Measurements from ENCODE around the gene CEP135. TPM values are rescaled to one million over a fixed set of nuclear protein-coding genes. Genes with fewer than 3 reads are reported as not detected.

CEP135 gene
- polyA plus RNA-seq, 1 donor from 2014 or later = 5.2 TPM

GRCh38 chr4:55907469-55907868 is 41.3 kb upstream of the CEP135 start:
- no peak overlapping the region for H3K4me2 ChIP-seq (ENCODE audit: low read length)
- no peak overlapping the region for H3K27ac ChIP-seq (ENCODE audit: low read length)
- no peak overlapping the region for H3K9ac ChIP-seq (ENCODE audit: low read length)
- TF ChIP-seq POLR2AphosphoS5 (IDR thresholded peaks at IDR 0.05) = no peak
- TF ChIP-seq, protein P1, sequence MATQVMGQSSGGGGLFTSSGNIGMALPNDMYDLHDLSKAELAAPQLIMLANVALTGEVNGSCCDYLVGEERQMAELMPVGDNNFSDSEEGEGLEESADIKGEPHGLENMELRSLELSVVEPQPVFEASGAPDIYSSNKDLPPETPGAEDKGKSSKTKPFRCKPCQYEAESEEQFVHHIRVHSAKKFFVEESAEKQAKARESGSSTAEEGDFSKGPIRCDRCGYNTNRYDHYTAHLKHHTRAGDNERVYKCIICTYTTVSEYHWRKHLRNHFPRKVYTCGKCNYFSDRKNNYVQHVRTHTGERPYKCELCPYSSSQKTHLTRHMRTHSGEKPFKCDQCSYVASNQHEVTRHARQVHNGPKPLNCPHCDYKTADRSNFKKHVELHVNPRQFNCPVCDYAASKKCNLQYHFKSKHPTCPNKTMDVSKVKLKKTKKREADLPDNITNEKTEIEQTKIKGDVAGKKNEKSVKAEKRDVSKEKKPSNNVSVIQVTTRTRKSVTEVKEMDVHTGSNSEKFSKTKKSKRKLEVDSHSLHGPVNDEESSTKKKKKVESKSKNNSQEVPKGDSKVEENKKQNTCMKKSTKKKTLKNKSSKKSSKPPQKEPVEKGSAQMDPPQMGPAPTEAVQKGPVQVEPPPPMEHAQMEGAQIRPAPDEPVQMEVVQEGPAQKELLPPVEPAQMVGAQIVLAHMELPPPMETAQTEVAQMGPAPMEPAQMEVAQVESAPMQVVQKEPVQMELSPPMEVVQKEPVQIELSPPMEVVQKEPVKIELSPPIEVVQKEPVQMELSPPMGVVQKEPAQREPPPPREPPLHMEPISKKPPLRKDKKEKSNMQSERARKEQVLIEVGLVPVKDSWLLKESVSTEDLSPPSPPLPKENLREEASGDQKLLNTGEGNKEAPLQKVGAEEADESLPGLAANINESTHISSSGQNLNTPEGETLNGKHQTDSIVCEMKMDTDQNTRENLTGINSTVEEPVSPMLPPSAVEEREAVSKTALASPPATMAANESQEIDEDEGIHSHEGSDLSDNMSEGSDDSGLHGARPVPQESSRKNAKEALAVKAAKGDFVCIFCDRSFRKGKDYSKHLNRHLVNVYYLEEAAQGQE (IDR thresholded peaks at IDR 0.05; ENCODE audit: borderline replicate concordance) = no peak
- TF ChIP-seq CTCF (IDR thresholded peaks at IDR 0.05; ENCODE audit: poor library complexity, severe bottlenecking) = no peak
- no peak for TF ChIP-seq EZH2 (IDR thresholded peaks at IDR 0.05; ENCODE audit: borderline replicate concordance, insufficient read depth, low read length, poor library complexity, severe bottlenecking)
- TF ChIP-seq RAD21 (conservative IDR thresholded peaks at IDR 0.05) = no peak
- TF ChIP-seq MXI1 (conservative IDR thresholded peaks at IDR 0.05; ENCODE audit: poor library complexity, severe bottlenecking) = no peak
- TF ChIP-seq TAF1 (IDR thresholded peaks at IDR 0.05; ENCODE audit: low read depth) = no peak
- no peak for TF ChIP-seq EP300 (conservative IDR thresholded peaks at IDR 0.05; ENCODE audit: poor library complexity, severe bottlenecking)
- TF ChIP-seq SMC3 (conservative IDR thresholded peaks at IDR 0.05; ENCODE audit: poor library complexity) = no peak
- H3K9me2 ChIP-seq (ENCODE audit: insufficient read depth, low read length) = no peaks in the 10 kb centered on the region
- H3K27me3 ChIP-seq (ENCODE audit: insufficient read depth, low read depth, low read length) = no peaks in the 10 kb centered on the region
- no peak overlapping the region for H2AFZ ChIP-seq (ENCODE audit: low read depth, low read length)
- no peaks in the 10 kb centered on the region for H3F3A ChIP-seq (ENCODE audit: insufficient read depth, low read length, poor library complexity, severe bottlenecking)
- peaks cover 1% of the 10 kb centered on the region for H3K36me3 ChIP-seq (ENCODE audit: insufficient read depth, low read length)
- H3K9me3 ChIP-seq (ENCODE audit: low read length) = no peaks in the 10 kb centered on the region
- no peak overlapping the region for H3K4me3 ChIP-seq (ENCODE audit: low read length)
- no peaks in the 10 kb centered on the region for H4K20me1 ChIP-seq (ENCODE audit: insufficient read depth)
- H3K79me2 ChIP-seq (replicated peaks; ENCODE audit: insufficient read depth, low read length) = no peaks in the 10 kb centered on the region

DNA sequence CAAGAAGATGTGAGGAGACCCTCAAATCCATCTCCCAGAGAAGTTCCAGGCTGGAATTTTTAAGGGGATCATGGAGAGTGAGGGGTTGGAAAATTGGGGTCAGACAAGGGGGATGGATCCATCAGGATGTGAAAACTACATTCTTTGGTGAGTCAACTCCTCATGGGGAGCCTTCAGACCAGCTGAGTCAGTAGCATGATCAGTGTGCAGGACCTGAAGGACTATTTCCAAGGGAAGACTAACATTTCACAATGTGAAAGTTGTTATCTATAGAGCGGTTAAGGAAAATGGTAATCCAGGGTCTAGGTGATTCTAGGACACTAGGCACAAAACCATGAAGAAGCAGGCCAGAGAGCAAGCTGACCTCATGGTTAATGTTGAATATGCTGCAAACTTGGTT is 38.6 kb upstream of the CEP135 start:
- Histone ChIP-seq H4K20me1 (ENCODE audit: insufficient read depth) (no peaks in the 10 kb centered on the region), H3K9ac (ENCODE audit: low read length) (no peak overlapping the region), H3F3A (ENCODE audit: insufficient read depth, low read length, poor library complexity, severe bottlenecking) (no peaks in the 10 kb centered on the region), H3K27me3 (ENCODE audit: insufficient read depth, low read depth, low read length) (no peaks in the 10 kb centered on the region), H3K9me3 (ENCODE audit: low read length) (no peaks in the 10 kb centered on the region), H3K4me3 (ENCODE audit: low read length) (no peak overlapping the region), H3K79me2 (replicated peaks; ENCODE audit: insufficient read depth, low read length) (no peaks in the 10 kb centered on the region), H2AFZ (ENCODE audit: low read depth, low read length) (no peak overlapping the region), H3K27ac (ENCODE audit: low read length) (no peak overlapping the region), H3K9me2 (ENCODE audit: insufficient read depth, low read length) (no peaks in the 10 kb centered on the region), H3K4me2 (ENCODE audit: low read length) (no peak overlapping the region), H3K36me3 (ENCODE audit: insufficient read depth, low read length) (no peaks in the 10 kb centered on the region)
- TF ChIP-seq MXI1 (conservative IDR thresholded peaks at IDR 0.05; ENCODE audit: poor library complexity, severe bottlenecking) (no peak), TAF1 (IDR thresholded peaks at IDR 0.05; ENCODE audit: low read depth) (no peak), SMC3 (conservative IDR thresholded peaks at IDR 0.05; ENCODE audit: poor library complexity) (no peak), EP300 (conservative IDR thresholded peaks at IDR 0.05; ENCODE audit: poor library complexity, severe bottlenecking) (no peak), CTCF (IDR thresholded peaks at IDR 0.05; ENCODE audit: poor library complexity, severe bottlenecking) (no peak), EZH2 (IDR thresholded peaks at IDR 0.05; ENCODE audit: borderline replicate concordance, insufficient read depth, low read length, poor library complexity, severe bottlenecking) (no peak)
- TF ChIP-seq, protein P1 (IDR thresholded peaks at IDR 0.05; ENCODE audit: borderline replicate concordance) = no peak
